ENCODE data around the gene STK24. TPM values are rescaled to one million over a fixed set of nuclear protein-coding genes. Genes with fewer than 3 reads are reported as not detected.
"Not testable (repeated sequence)": the region's sequence is repeated elsewhere in the genome, so short reads cannot be mapped to it uniquely, and the experiment has no call there.

The STK24 gene
- total and polyA plus RNA-seq, 2 of the 4 experiments (the other 2 are of a cell fraction), result 29.2 to 43.4 TPM

DNA sequence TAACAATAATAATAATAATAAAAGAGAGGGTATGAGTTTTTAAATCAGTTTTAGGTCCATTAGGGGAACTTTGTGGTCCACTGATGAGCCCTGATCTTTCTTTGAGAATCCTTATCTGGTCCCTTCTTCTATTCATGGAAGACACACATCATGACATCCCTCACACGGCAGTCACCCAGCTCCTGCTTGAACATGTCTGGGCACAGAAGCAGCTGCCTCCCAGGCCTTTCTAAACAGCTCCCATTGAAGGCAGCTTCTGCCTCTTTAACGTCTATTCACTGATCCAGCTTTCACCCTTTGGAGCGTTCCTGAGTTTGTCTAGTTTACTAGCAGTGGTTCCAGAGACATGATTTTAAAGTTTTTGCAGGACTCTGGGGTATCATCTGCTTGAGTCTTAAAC is 42.6 kb upstream of the STK24 start:
- H2AK9ac ChIP-seq (replicated peaks; ENCODE audit: low read depth, low read length, poor library complexity), result no peak overlapping the region
- H2AFZ ChIP-seq (replicated peaks; ENCODE audit: low read length, poor library complexity), result no peak overlapping the region
- in situ Hi-C loops (cut with MboI; ENCODE audit: low sequenced_read_pairs), result no loop called here
- H2AK5ac ChIP-seq (ENCODE audit: low read depth, low read length), result no peak overlapping the region
- intact Hi-C loops (cut with micrococcal nuclease), result no loop called here
- H4K91ac ChIP-seq (ENCODE audit: insufficient read depth, low read depth, low read length), result no peak overlapping the region
- H3K56ac ChIP-seq (ENCODE audit: extremely low read depth, insufficient read depth, low read length), result no peak overlapping the region
- H3K36me3 ChIP-seq (ENCODE audit: control insufficient read depth, insufficient read depth, low read length), result no peaks in the 10 kb centered on the region
- H3K79me1 ChIP-seq (ENCODE audit: low read depth in 1 of 2, low read length in 2 of 2), result no peaks in the 10 kb centered on the region
- CTCF ChIA-PET, result no interaction called here
- H3K14ac ChIP-seq (replicated peaks; ENCODE audit: low read depth, low read length), result no peak overlapping the region
- H3K27ac ChIP-seq (ENCODE audit: insufficient read depth, low read length), result no peak overlapping the region
- H2BK5ac ChIP-seq (ENCODE audit: low read depth, low read length, poor library complexity, severe bottlenecking), result no peak overlapping the region
- H2BK15ac ChIP-seq (ENCODE audit: low read depth, low read length), result no peak overlapping the region
- no peak overlapping the region for H4K8ac ChIP-seq (ENCODE audit: low read depth in 2 of 2, low read length in 2 of 2)
- BruUV-seq (replicated peaks), result no TSS peak
- H3K27me3 ChIP-seq (ENCODE audit: control insufficient read depth, insufficient read depth, low read length), result peaks cover 9% of the 10 kb centered on the region
- no peak overlapping the region for H3K4ac ChIP-seq (ENCODE audit: low read depth, low read length)
- no peak overlapping the region for H3K23ac ChIP-seq (ENCODE audit: low read depth, low read length)
- dilution Hi-C loops (cut with HindIII; ENCODE audit: low sequenced_read_pairs, unreplicated experiment), result no loop called here
- no peak for TF ChIP-seq CHD1 (IDR thresholded peaks at IDR 0.05; ENCODE audit: low read depth, low read length)
- no peak for TF ChIP-seq RFX5 (IDR thresholded peaks at IDR 0.05; ENCODE audit: low read depth, low read length)
- TF ChIP-seq RCOR1 (IDR thresholded peaks at IDR 0.05; ENCODE audit: insufficient replicate concordance, low read length), result no peak
- TF ChIP-seq, protein P1, sequence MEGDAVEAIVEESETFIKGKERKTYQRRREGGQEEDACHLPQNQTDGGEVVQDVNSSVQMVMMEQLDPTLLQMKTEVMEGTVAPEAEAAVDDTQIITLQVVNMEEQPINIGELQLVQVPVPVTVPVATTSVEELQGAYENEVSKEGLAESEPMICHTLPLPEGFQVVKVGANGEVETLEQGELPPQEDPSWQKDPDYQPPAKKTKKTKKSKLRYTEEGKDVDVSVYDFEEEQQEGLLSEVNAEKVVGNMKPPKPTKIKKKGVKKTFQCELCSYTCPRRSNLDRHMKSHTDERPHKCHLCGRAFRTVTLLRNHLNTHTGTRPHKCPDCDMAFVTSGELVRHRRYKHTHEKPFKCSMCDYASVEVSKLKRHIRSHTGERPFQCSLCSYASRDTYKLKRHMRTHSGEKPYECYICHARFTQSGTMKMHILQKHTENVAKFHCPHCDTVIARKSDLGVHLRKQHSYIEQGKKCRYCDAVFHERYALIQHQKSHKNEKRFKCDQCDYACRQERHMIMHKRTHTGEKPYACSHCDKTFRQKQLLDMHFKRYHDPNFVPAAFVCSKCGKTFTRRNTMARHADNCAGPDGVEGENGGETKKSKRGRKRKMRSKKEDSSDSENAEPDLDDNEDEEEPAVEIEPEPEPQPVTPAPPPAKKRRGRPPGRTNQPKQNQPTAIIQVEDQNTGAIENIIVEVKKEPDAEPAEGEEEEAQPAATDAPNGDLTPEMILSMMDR (conservative IDR thresholded peaks at IDR 0.05; ENCODE audit: low read depth, low read length), result no peak
- TF ChIP-seq NFE2L2 (IDR thresholded peaks at IDR 0.05; ENCODE audit: low read depth, low read length), result no peak
- TF ChIP-seq POLR2A (IDR thresholded peaks at IDR 0.05; ENCODE audit: low read depth, low read length), result no peak
- H3K18ac ChIP-seq (ENCODE audit: low read depth, low read length), result no peak overlapping the region
- no peak overlapping the region for H2BK20ac ChIP-seq (ENCODE audit: low read depth, low read length)
- H3K4me3 ChIP-seq (ENCODE audit: insufficient read depth, low read depth, low read length), result no peak overlapping the region
- no peaks in the 10 kb centered on the region for H3K9me3 ChIP-seq (ENCODE audit: control insufficient read depth, insufficient read depth, low read length)
- no peak for ATAC-seq (ENCODE audit: low read depth)
- POLR2A ChIA-PET (ENCODE audit: unreplicated experiment), result no interaction called here
- H3K4me1 ChIP-seq (ENCODE audit: control insufficient read depth, insufficient read depth, low read length), result no peaks in the 10 kb centered on the region
- H3K9ac ChIP-seq (ENCODE audit: low read depth, low read length), result no peak overlapping the region
- WGBS, 2 experiments (ENCODE audit: extremely low coverage in 2 of 2, insufficient read length in 1 of 2), result no CpG with 5 or more reads among the region's 3 CpGs
- H4K5ac ChIP-seq (ENCODE audit: low read depth, low read length), result no peak overlapping the region
- no peak for DNase-seq
- H2BK120ac ChIP-seq (ENCODE audit: low read depth, low read length), result no peak overlapping the region
- H3K4me2 ChIP-seq (ENCODE audit: low read depth, low read length), result no peak overlapping the region
- H4K20me1 ChIP-seq (ENCODE audit: insufficient read depth, low read length), result no peaks in the 10 kb centered on the region
- H3K9me1 ChIP-seq (ENCODE audit: insufficient read depth, low read length), result no peaks in the 10 kb centered on the region

DNA sequence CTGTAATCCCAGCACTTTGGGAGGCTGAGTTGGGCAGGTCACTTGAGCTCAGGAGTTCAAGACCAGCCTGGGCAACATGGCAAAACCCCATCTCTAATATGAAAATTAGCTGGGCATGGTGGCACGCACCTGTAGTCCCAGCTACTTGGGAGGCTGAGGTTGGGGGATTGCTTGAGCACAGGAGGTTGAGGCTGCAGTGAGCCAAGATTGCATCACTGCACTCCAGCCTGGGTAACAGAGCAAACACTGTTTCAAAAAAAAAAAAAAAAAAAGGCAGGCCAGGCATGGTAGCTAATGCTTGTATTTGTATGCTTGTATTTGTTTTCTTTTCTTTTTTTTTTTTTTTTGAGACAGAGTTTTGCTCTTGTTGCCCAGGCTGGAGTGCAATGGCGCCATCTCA is 38.7 kb upstream of the STK24 start:
- H3K18ac ChIP-seq (ENCODE audit: low read depth, low read length); H2BK5ac ChIP-seq (ENCODE audit: low read depth, low read length, poor library complexity, severe bottlenecking); H2AK5ac ChIP-seq (ENCODE audit: low read depth, low read length); H3K4me3 ChIP-seq (ENCODE audit: insufficient read depth, low read depth, low read length); H4K8ac ChIP-seq (ENCODE audit: low read depth in 2 of 2, low read length in 2 of 2); H3K79me1 ChIP-seq (ENCODE audit: low read depth in 1 of 2, low read length in 2 of 2); H3K4ac ChIP-seq (ENCODE audit: low read depth, low read length); H4K5ac ChIP-seq (ENCODE audit: low read depth, low read length); DNase-seq; H3K9ac ChIP-seq (ENCODE audit: low read depth, low read length); H2AFZ ChIP-seq (replicated peaks; ENCODE audit: low read length, poor library complexity); H3K23ac ChIP-seq (ENCODE audit: low read depth, low read length); H3K56ac ChIP-seq (ENCODE audit: extremely low read depth, insufficient read depth, low read length); H2BK15ac ChIP-seq (ENCODE audit: low read depth, low read length); H3K27ac ChIP-seq (ENCODE audit: insufficient read depth, low read length); H3K4me1 ChIP-seq (ENCODE audit: control insufficient read depth, insufficient read depth, low read length); BruUV-seq (replicated peaks); dilution Hi-C loops (cut with HindIII; ENCODE audit: low sequenced_read_pairs, unreplicated experiment); H2BK20ac ChIP-seq (ENCODE audit: low read depth, low read length); H3K9me1 ChIP-seq (ENCODE audit: insufficient read depth, low read length); H3K9me3 ChIP-seq (ENCODE audit: control insufficient read depth, insufficient read depth, low read length); H3K36me3 ChIP-seq (ENCODE audit: control insufficient read depth, insufficient read depth, low read length); intact Hi-C loops (cut with micrococcal nuclease); H3K14ac ChIP-seq (replicated peaks; ENCODE audit: low read depth, low read length); H4K20me1 ChIP-seq (ENCODE audit: insufficient read depth, low read length); in situ Hi-C loops (cut with MboI; ENCODE audit: low sequenced_read_pairs); H4K91ac ChIP-seq (ENCODE audit: insufficient read depth, low read depth, low read length); H2AK9ac ChIP-seq (replicated peaks; ENCODE audit: low read depth, low read length, poor library complexity); ATAC-seq (ENCODE audit: low read depth); H2BK120ac ChIP-seq (ENCODE audit: low read depth, low read length); H3K4me2 ChIP-seq (ENCODE audit: low read depth, low read length): not testable (repeated sequence)
- WGBS, 2 experiments (ENCODE audit: extremely low coverage in 2 of 2, insufficient read length in 1 of 2), result no CpG with 5 or more reads among the region's 2 CpGs
- H3K27me3 ChIP-seq (ENCODE audit: control insufficient read depth, insufficient read depth, low read length), result peaks cover 18% of the 10 kb centered on the region
- ChIA-PET CTCF (interaction anchor here (2.2 kb wide), 1 partner anchor 38 kb away, joined by 5 read pairs; no protein-coding TSS in a partner anchor), POLR2A (ENCODE audit: unreplicated experiment) (interaction anchor here (0.6 kb wide), 1 partner anchor 1350 kb away, joined by 4 read pairs; no protein-coding TSS in a partner anchor)
